Measurements from ENCODE around the gene TRAPPC8.

TRAPPC8 gene

DNA sequence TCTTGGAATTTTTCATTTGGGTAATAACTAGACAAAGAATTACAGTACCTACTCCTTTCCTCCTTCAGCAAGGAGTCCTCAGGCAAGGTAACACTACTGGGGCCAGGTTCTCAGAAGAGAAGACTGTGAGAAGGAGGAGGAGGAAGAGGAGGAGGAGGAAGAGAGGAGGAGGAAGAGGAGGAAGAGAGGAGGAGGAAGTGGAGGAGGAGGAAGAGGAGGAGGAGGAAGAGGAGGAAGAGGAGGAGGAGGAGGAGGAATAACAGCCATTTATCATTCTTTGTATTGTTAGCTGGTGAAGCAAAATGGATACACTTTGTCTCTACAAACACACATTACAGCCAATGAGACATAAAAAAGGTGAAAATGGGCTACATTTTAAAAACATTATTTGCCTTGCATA, 149.4 kb downstream of the TRAPPC8 start:
- DNase-seq (ENCODE audit: low read depth in 1 of 2, low spot score in 1 of 2): no peak

- DNase-seq (ENCODE audit: low read depth in 1 of 2, low spot score in 1 of 2): no peak
These were observed 150.4 kb downstream of the TRAPPC8 start for GRCh38 chr18:31792580-31792911.

- DNase-seq (ENCODE audit: low read depth in 1 of 2, low spot score in 1 of 2): no peak
These were observed 150.9 kb downstream of the TRAPPC8 start for GRCh38 chr18:31791817-31792579.

DNA sequence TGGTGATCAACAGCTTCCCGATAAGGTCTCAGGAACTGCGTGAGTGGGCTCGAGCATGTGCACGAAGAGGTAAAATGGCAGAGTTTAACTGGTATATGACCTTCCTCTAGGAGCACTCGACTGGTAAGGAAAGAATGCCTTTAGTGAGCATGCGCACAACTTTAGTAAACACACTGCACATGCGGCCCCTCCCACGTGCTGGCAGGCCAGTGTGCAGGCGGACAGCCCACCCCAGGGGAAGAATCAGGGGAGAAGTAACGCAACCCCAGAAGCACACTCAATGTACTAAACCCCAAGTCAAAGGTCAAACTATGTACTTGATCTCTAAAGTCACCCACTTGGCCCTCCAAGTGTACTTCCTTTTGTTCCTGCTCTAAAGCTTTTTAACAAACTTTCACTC, 153.5 kb downstream of the TRAPPC8 start:
- no peak for DNase-seq (ENCODE audit: low read depth in 1 of 2, low spot score in 1 of 2)

- DNase-seq (ENCODE audit: low read depth in 1 of 2, low spot score in 1 of 2): no peak
These were observed 159.9 kb downstream of the TRAPPC8 start for GRCh38 chr18:31783059-31783458.
